Body of pancreas (tissue), 4 donors: ENCODE data around the gene KLF6. TPM values are rescaled to one million over a fixed set of nuclear protein-coding genes. Genes with fewer than 3 reads are reported as not detected.

ENCODE experiments used
- ATAC-seq: fragments of 150-250 bp; one replicate; pipeline ENCODE4 v1.9.1; 2016
- DNase-seq, 4 donors: peaks; one replicate each; pipeline ENCODE4 v3.0.0-alpha.2; 2019
- H3K27ac ChIP-seq, 4 donors: fragments of 200-600 bp; sonication (generic); 1 replicate in 3 of 4; 2 replicates in 1 of 4; pipeline versions ENCODE4 v1.5.1 to v1.6.1; 2016 to 2019; ENCODE audit warnings: mild to moderate bottlenecking in 1 of 4, mixed read lengths in 1 of 4, moderate library complexity in 1 of 4
- H3K27me3 ChIP-seq, 2 donors: fragments of 200-600 bp; sonication (generic); one replicate each; pipeline ENCODE4 v1.6.0; 2016; ENCODE audit warnings: mild to moderate bottlenecking in 1 of 2
- H3K36me3 ChIP-seq, 2 donors: fragments of 200-600 bp; sonication (generic); replicated peaks in 1 of 2; 2 replicates each; pipeline ENCODE4 v1.5.1; 2016; ENCODE audit warnings: low read depth in 2 of 2; ENCODE audit not compliant: insufficient read depth in 1 of 2
- H3K4me1 ChIP-seq: fragments of 200-600 bp; sonication (generic); one replicate; pipeline ENCODE4 v1.6.0; 2016
- H3K4me3 ChIP-seq, 2 donors: fragments of 200-600 bp; sonication (generic); 1 replicate in 1 of 2; 2 replicates in 1 of 2; pipeline ENCODE4 v1.5.1; 2016 to 2019
- H3K9me3 ChIP-seq, 3 donors: fragments of 200-600 bp; sonication (generic); 1 replicate in 2 of 3; 2 replicates in 1 of 3; pipeline ENCODE4 v1.5.1; 2016
- CTCF ChIP-seq, 7 experiments: fragments of 450-650 bp in 4 of 7; fragments of 200-600 bp in 3 of 7; sonication (generic) in 3 of 7; IDR thresholded peaks; one replicate each; pipeline ENCODE4 v1.5.1; 2016 to 2019; ENCODE audit warnings: antibody characterized with exemption in 7 of 7
- POLR2A ChIP-seq, 3 donors: fragments of 450-650 bp; IDR thresholded peaks; one replicate each; pipeline ENCODE4 v1.6.1; 2016; ENCODE audit warnings: antibody characterized with exemption in 3 of 3, mild to moderate bottlenecking in 2 of 3
- WGBS, 2 donors: methylation state at CpG; one replicate each; pipeline ENCODE4 v1.1.5; 2017; 5-methylcytosine and 5-hydroxymethylcytosine counted together
- intact Hi-C: fragments of 100-400 bp; cut with DNase I; formaldehyde crosslinking; loops from one replicate; pipeline ENCODE4 v1.15.1; 2023
- total RNA-seq, 2 donors: library from RNA; depleted of rRNA; stranded (reverse); fragments of >200 nt; gene quantifications; one replicate each; pipeline ENCODE4 v1.1.0, GENCODE V29; 2016

The KLF6 gene
- total RNA-seq, 2 donors from 2014 or later: 92.1 to 294 TPM

GRCh38 chr10:3728563-3728962 lies 56.4 kb downstream of the KLF6 start:
- TF ChIP-seq POLR2A (IDR thresholded peaks at IDR 0.05) (no peak), CTCF (IDR thresholded peaks at IDR 0.05) (no peak)
- ATAC-seq (no peak), DNase-seq (no peak)
- Histone ChIP-seq H3K9me3 (no peaks in the 10 kb centered on the region), H3K27ac (no peak overlapping the region), H3K36me3 (no peaks in the 10 kb centered on the region), H3K4me1 (no peaks in the 10 kb centered on the region), H3K4me3 (no peak overlapping the region), H3K27me3 (no peaks in the 10 kb centered on the region)
- intact Hi-C loops: no loop called here
- 77 to 82% methylated on average over 3 of the region's 3 CpGs for WGBS, 2 donors

- WGBS, 2 donors: 78 to 82% methylated on average over 7 of the region's 7 CpGs
- DNase-seq: no peak
- intact Hi-C loops: no loop called here
- no peaks in the 10 kb centered on the region for H3K27me3 ChIP-seq
- no peak for ATAC-seq
- no peak overlapping the region for H3K4me3 ChIP-seq
- H3K9me3 ChIP-seq: no peaks in the 10 kb centered on the region
- no peaks in the 10 kb centered on the region for H3K36me3 ChIP-seq
- no peak overlapping the region for H3K27ac ChIP-seq
- TF ChIP-seq POLR2A (IDR thresholded peaks at IDR 0.05) (no peak), CTCF (IDR thresholded peaks at IDR 0.05) (no peak)
- H3K4me1 ChIP-seq: no peaks in the 10 kb centered on the region
These were observed 57.7 kb downstream of the KLF6 start for GRCh38 chr10:3727268-3727667.
